GM10266 (cell line): ENCODE measurements around the gene NCOA7.

Experiments
- DNase-seq: peaks from one replicate; pipeline ENCODE4 v3.0.0; 2012; ENCODE audit errors: extremely low spot score
- TF ChIP-seq, protein P1 (sequence below): IDR thresholded peaks from 2 replicates; pipeline ENCODE4 v1.5.1; 2012; ENCODE audit warnings: mild to moderate bottlenecking, low read depth; ENCODE audit not compliant: control insufficient read depth, insufficient read depth; ENCODE audit errors: missing control alignments

Gene NCOA7

DNA sequence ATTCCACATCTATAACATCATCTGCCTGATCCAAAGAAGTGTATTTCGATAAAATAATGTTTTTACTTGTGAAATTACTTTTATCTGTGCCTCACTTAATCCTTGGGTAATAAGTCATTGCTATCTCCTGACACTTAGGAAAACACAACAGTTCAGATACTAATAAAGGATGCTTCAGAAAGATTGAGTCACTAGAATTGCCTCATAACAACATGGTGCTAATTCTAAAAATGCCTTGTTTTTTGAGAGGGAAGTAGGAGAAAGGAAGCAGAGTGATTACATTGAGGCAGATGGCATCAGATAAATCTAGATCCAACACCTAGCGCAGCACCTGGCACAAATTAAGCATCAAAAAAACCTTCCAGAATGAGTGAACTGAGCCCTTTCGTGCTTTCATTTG lies 69.0 kb downstream of the NCOA7 start:
- DNase-seq: no peak
- TF ChIP-seq, protein P1, sequence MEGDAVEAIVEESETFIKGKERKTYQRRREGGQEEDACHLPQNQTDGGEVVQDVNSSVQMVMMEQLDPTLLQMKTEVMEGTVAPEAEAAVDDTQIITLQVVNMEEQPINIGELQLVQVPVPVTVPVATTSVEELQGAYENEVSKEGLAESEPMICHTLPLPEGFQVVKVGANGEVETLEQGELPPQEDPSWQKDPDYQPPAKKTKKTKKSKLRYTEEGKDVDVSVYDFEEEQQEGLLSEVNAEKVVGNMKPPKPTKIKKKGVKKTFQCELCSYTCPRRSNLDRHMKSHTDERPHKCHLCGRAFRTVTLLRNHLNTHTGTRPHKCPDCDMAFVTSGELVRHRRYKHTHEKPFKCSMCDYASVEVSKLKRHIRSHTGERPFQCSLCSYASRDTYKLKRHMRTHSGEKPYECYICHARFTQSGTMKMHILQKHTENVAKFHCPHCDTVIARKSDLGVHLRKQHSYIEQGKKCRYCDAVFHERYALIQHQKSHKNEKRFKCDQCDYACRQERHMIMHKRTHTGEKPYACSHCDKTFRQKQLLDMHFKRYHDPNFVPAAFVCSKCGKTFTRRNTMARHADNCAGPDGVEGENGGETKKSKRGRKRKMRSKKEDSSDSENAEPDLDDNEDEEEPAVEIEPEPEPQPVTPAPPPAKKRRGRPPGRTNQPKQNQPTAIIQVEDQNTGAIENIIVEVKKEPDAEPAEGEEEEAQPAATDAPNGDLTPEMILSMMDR: no peak

DNA sequence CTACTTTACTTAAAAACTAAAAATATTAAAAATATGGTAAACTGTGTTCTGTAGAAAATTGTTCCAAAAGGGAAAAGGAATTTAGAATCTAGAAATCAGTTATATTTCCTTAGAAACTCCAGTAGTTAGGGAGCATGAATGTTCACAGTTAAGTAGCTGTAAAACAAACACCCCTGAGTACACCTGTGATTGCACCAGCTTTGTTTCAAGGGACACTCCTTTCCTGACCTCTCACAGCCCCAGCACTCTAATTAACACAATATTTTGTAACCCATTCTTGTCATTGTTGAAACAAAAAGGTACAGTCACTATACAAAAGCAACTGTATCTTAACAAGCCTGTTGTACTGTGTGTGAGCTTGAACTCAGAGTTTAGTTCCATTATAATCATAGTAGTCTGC lies 72.3 kb downstream of the NCOA7 start:
- DNase-seq: no peak
- TF ChIP-seq, protein P1: no peak

- DNase-seq: no peak
- TF ChIP-seq, protein P1: no peak
Observed at GRCh38 chr6:125865015-125865414, 74.3 kb downstream of the NCOA7 start.

- TF ChIP-seq, protein P1: no peak
- no peak for DNase-seq
Observed at GRCh38 chr6:125866433-125866832, 75.7 kb downstream of the NCOA7 start.

DNA sequence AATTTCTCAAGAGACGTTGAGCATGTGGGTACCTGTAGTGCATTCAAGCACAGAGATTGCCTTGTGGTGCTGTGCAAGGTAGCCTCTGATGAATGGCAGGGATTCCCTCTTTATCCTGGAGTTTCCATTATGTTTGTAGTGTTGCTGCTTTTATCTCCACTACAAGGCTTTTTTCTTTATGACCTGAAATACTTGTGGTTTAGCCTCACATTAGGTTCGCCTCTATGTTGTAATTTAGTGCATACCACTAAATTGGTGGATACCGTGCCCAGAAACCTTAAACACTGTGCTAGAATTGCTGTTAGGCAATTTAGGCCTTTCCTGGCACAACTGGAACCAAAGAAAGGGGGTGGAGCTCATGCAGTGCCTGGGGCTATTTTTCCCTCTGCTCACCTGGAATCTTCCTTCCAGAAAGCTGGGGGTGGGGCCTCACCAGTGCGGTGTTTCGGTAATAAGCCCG lies 76.8 kb downstream of the NCOA7 start:
- TF ChIP-seq, protein P1: no peak
- no peak for DNase-seq

GRCh38 chr6:125868252-125868651 lies 77.5 kb downstream of the NCOA7 start:
- TF ChIP-seq, protein P1: no peak
- DNase-seq: no peak

DNA sequence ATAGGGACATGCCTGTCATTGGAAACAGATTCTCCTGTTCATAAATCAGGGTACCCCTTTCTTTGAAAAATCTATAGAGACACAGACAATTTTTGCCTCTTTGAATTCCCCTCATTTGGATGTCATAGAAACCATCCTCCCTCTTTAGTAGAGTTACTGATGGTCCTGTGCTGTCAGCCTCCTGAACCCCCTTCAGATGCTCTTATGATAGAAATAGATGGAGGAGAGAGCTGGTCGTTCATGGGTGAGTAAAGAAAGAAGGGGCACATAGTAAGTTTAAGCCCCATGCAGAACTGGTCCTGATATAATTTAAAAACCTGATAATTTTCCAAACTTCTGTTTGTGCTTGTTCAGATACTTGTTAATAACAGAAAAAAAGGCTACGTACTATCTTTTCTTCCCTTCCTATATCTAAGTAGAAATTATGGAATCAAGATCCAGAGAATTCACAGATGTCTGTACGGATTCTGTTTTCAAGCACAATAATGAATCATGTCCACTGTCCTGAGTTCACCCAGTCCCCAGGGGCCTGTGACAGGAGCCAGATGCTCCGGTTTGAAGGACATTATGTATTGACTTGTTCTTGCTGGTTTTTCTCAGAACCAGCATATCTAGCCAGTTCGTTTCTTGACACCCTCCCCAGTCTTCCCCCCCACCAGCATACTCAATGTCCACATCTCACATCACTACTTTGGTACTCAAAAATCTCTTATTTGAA lies 78.1 kb downstream of the NCOA7 start:
- TF ChIP-seq, protein P1: no peak

More for the DNA sequence above, 78.1 kb downstream of the NCOA7 start:
- no peak for DNase-seq
